ENCODE measurements around the gene TSHZ2.
A peak's percentile ranks its signal among the peaks of the same experiment; 100 is the strongest.

The TSHZ2 gene

GRCh38 chr20:53222416-53222815 lies 250.3 kb downstream of the TSHZ2 start:
- Mint-ChIP-seq H3K27ac (no peak overlapping the region), H3K27me3 (ENCODE audit: low read depth) (peaks cover under 1% of the 10 kb centered on the region), H3K36me3 (ENCODE audit: low read depth) (peaks cover 10% of the 10 kb centered on the region), H3K4me3 (no peak overlapping the region), H3K4me1 (peaks cover 24% of the 10 kb centered on the region), H3K9me3 (peaks cover 7% of the 10 kb centered on the region)
- TF ChIP-seq CTCF (IDR thresholded peaks at IDR 0.05; ENCODE audit: unreplicated experiment in 3 of 3) = no peak

GRCh38 chr20:53222932-53223331 lies 250.8 kb downstream of the TSHZ2 start:
- peaks cover 10% of the 10 kb centered on the region for H3K36me3 Mint-ChIP-seq (ENCODE audit: low read depth)
- peaks cover 7% of the 10 kb centered on the region for H3K9me3 Mint-ChIP-seq
- H3K27ac Mint-ChIP-seq = no peak overlapping the region
- no peaks in the 10 kb centered on the region for H3K27me3 Mint-ChIP-seq (ENCODE audit: low read depth)
- no peak for TF ChIP-seq CTCF (IDR thresholded peaks at IDR 0.05; ENCODE audit: unreplicated experiment in 3 of 3)
- no peak overlapping the region for H3K4me3 Mint-ChIP-seq
- peaks cover 29% of the 10 kb centered on the region for H3K4me1 Mint-ChIP-seq

GRCh38 chr20:53223626-53224172 lies 251.5 kb downstream of the TSHZ2 start:
- H3K27ac Mint-ChIP-seq = peak overlapping the region in 1 of 3 experiments; percentile 48
- H3K9me3 Mint-ChIP-seq = peaks cover 7% of the 10 kb centered on the region
- no peak overlapping the region for H3K4me3 Mint-ChIP-seq
- H3K27me3 Mint-ChIP-seq (ENCODE audit: low read depth) = no peaks in the 10 kb centered on the region
- no peak for TF ChIP-seq CTCF (IDR thresholded peaks at IDR 0.05; ENCODE audit: unreplicated experiment in 3 of 3)
- peaks cover 30% of the 10 kb centered on the region for H3K4me1 Mint-ChIP-seq
- peaks cover 10% of the 10 kb centered on the region for H3K36me3 Mint-ChIP-seq (ENCODE audit: low read depth)

- no peak overlapping the region for H3K4me3 Mint-ChIP-seq
- H3K9me3 Mint-ChIP-seq = peaks cover 4% of the 10 kb centered on the region
- TF ChIP-seq CTCF (IDR thresholded peaks at IDR 0.05; ENCODE audit: unreplicated experiment in 3 of 3) = no peak
- peaks cover 30% of the 10 kb centered on the region for H3K4me1 Mint-ChIP-seq
- H3K27ac Mint-ChIP-seq = peak overlapping the region; percentile 6 to 93 (median 61)
- H3K36me3 Mint-ChIP-seq (ENCODE audit: low read depth) = peaks cover 8% of the 10 kb centered on the region
- no peaks in the 10 kb centered on the region for H3K27me3 Mint-ChIP-seq (ENCODE audit: low read depth)
Observed at GRCh38 chr20:53224851-53225250, 252.7 kb downstream of the TSHZ2 start.

- H3K9me3 Mint-ChIP-seq = no peaks in the 10 kb centered on the region
- peak overlapping the region; percentile 43 to 93 (median 56) for H3K27ac Mint-ChIP-seq
- TF ChIP-seq CTCF (IDR thresholded peaks at IDR 0.05; ENCODE audit: unreplicated experiment in 3 of 3) = no peak
- H3K36me3 Mint-ChIP-seq (ENCODE audit: low read depth) = no peaks in the 10 kb centered on the region
- no peak overlapping the region for H3K4me3 Mint-ChIP-seq
- H3K4me1 Mint-ChIP-seq = peaks cover 30% of the 10 kb centered on the region
- H3K27me3 Mint-ChIP-seq (ENCODE audit: low read depth) = no peaks in the 10 kb centered on the region
Observed at GRCh38 chr20:53226826-53227225, 254.7 kb downstream of the TSHZ2 start.

- Mint-ChIP-seq H3K36me3 (ENCODE audit: low read depth) (no peaks in the 10 kb centered on the region), H3K4me3 (no peak overlapping the region), H3K27me3 (ENCODE audit: low read depth) (no peaks in the 10 kb centered on the region), H3K4me1 (peaks cover 30% of the 10 kb centered on the region), H3K9me3 (no peaks in the 10 kb centered on the region), H3K27ac (peak overlapping the region; percentile 43 to 93 (median 56))
- TF ChIP-seq CTCF (IDR thresholded peaks at IDR 0.05; ENCODE audit: unreplicated experiment in 3 of 3) = no peak
Observed at GRCh38 chr20:53227523-53227922, 255.4 kb downstream of the TSHZ2 start.
